Panc1 (cell line): ENCODE results near the gene MEAF6. TPM values are rescaled to one million over a fixed set of nuclear protein-coding genes. Genes with fewer than 3 reads are reported as not detected.

Experiments used
- ATAC-seq: fragments of 200-7000 bp; cut with Tn5 transposase; 2 replicates; pipeline ENCODE4 v1.9.1; 2020; ENCODE audit warnings: mild to moderate bottlenecking, moderate library complexity
- BruUV-seq: library from RNA; stranded (reverse); fragments of 400-500 nt; replicated peaks from 2 replicates; lab custom pipeline; 2021; lab: Mats Ljungman, UMichigan
- CTCF ChIA-PET: fragments of 300-600 bp; sonication (Branson Sonifier 250); formaldehyde crosslinking; loops from one replicate; lab custom pipeline; 2022; ENCODE audit warnings: antibody characterized with exemption; lab: Charles Lee
- POLR2A ChIA-PET: fragments of 300-600 bp; sonication (Branson Sonifier 250); formaldehyde crosslinking; loops from one replicate; lab custom pipeline; 2022; ENCODE audit warnings: antibody characterized with exemption; lab: Charles Lee
- DNase-seq: peaks from one replicate; pipeline ENCODE4 v3.0.0-alpha.2; 2010; ENCODE audit warnings: low read depth, low spot score
- H3K27ac ChIP-seq: 2 replicates; pipeline ENCODE4 v1.5.1; 2011; ENCODE audit warnings: mild to moderate bottlenecking, low read length, inconsistent platforms
- H3K27me3 ChIP-seq: fragments of 200-500 bp; sonication (Bioruptor generic); 2 replicates; pipeline ENCODE4 v1.6.0; 2014; ENCODE audit warnings: low read length, inconsistent platforms; ENCODE audit not compliant: control insufficient read depth, insufficient read depth
- H3K36me3 ChIP-seq: fragments of 200-500 bp; sonication (Bioruptor generic); 2 replicates; pipeline ENCODE4 v1.5.1; 2014; ENCODE audit warnings: inconsistent platforms, mild to moderate bottlenecking, low read length, moderate library complexity; ENCODE audit not compliant: control insufficient read depth, insufficient read depth
- H3K4me1 ChIP-seq: 2 replicates; pipeline ENCODE4 v1.5.1; 2011; ENCODE audit warnings: inconsistent platforms, mild to moderate bottlenecking, low read length, moderate library complexity; ENCODE audit not compliant: control insufficient read depth, insufficient read depth
- H3K4me3 ChIP-seq, 2 experiments: 2 replicates each; pipeline ENCODE4 v1.5.1; 2011 to 2012; ENCODE audit warnings: low read depth in 2 of 2, low read length in 2 of 2, mild to moderate bottlenecking in 2 of 2, inconsistent platforms in 1 of 2, moderate library complexity in 1 of 2
- H3K9me3 ChIP-seq: fragments of 200-500 bp; sonication (Bioruptor generic); 2 replicates; pipeline ENCODE4 v1.5.1; 2014; ENCODE audit warnings: low read depth, mild to moderate bottlenecking, inconsistent platforms, low read length, moderate library complexity; ENCODE audit not compliant: control insufficient read depth, insufficient read depth
- CTCF ChIP-seq: fragments of 450-650 bp; IDR thresholded peaks from 2 replicates; pipeline ENCODE4 v1.5.1; 2017; ENCODE audit warnings: mild to moderate bottlenecking
- POLR2AphosphoS5 ChIP-seq: IDR thresholded peaks from 2 replicates; pipeline ENCODE4 v1.6.1; 2012; ENCODE audit warnings: mild to moderate bottlenecking, low read depth, low read length, moderate library complexity
- SIN3A ChIP-seq: IDR thresholded peaks from 2 replicates; pipeline ENCODE4 v1.6.1; 2012; ENCODE audit warnings: low read depth, mild to moderate bottlenecking, low read length, moderate library complexity, borderline replicate concordance; ENCODE audit not compliant: insufficient read depth
- TCF7L2 ChIP-seq: IDR thresholded peaks from 2 replicates; pipeline ENCODE4 v1.6.1; 2011; ENCODE audit warnings: mild to moderate bottlenecking, low read depth, low read length, inconsistent platforms
- in situ Hi-C: cut with HindIII; loops from 2 replicates; pipeline ENCODE4 v1.10.0; 2016; ENCODE audit warnings: low sequenced_read_pairs, low pct_unique_long_range_greater_than_20kb
- intact Hi-C: fragments of 100-400 bp; cut with micrococcal nuclease; formaldehyde crosslinking; loops from one replicate; pipeline ENCODE4 v1.10.0; 2022; ENCODE audit not compliant: unreplicated experiment
- total RNA-seq: library from RNA; stranded (reverse); gene quantifications from one replicate; pipeline ENCODE4 v1.2.1, GENCODE V29; 2021; ENCODE audit not compliant: unreplicated experiment
- TF ChIP-seq, protein P1 (sequence below), 2 experiments: IDR thresholded peaks; 2 replicates each; pipeline ENCODE4 v1.6.1; 2011 to 2012; ENCODE audit warnings: low read depth in 2 of 2, control low read depth in 1 of 2, low read length in 1 of 2, mild to moderate bottlenecking in 1 of 2, moderate library complexity in 1 of 2; ENCODE audit not compliant: insufficient read depth in 1 of 2

MEAF6 gene
- total RNA-seq, 1 experiment from 2014 or later: 50.0 TPM

DNA sequence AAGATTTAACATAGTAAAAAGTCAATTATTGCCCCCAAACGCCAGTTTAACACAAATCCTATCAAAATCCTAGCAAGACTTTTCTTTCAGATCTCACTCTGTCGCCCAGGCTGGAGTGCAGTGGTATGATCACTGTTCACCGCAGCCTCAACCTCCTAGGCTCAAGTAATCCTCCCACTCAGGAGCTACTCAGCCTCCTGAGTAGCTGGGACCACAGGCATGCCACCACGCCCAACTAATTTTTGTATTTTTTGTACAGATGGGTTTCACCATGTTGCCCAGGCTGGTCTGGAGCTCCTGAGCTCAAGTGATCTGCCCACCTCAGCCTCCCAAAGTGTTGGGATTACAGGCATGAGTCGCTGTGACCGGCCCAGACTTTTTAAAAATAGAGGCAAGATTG is 34.8 kb upstream of the MEAF6 start:
- H3K4me1 ChIP-seq: peaks cover 9% of the 10 kb centered on the region; the same call in 1 of the 2 replicates
- intact Hi-C loops (no loop called here), in situ Hi-C loops (no loop called here)
- no peak for ATAC-seq
- H3K4me3 ChIP-seq: no peak overlapping the region
- peaks cover 14% of the 10 kb centered on the region for H3K36me3 ChIP-seq
- CTCF ChIA-PET: interaction anchor here (0.6 to 0.7 kb wide), 3 partner anchors 106 to 441 kb away, joined by 5 to 6 read pairs (median 5); no protein-coding TSS in a partner anchor
- H3K27me3 ChIP-seq: no peaks in the 10 kb centered on the region
- H3K9me3 ChIP-seq: no peaks in the 10 kb centered on the region
- no peak overlapping the region for H3K27ac ChIP-seq
- TF ChIP-seq POLR2AphosphoS5 (no peak), TCF7L2 (no peak), CTCF (no peak)
- no TSS peak for BruUV-seq
- POLR2A ChIA-PET: interaction anchor here (0.6 to 1.1 kb wide), 3 partner anchors 22 to 167 kb away, joined by 3 to 5 read pairs (median 3); no protein-coding TSS in a partner anchor
- no peak for DNase-seq

DNA sequence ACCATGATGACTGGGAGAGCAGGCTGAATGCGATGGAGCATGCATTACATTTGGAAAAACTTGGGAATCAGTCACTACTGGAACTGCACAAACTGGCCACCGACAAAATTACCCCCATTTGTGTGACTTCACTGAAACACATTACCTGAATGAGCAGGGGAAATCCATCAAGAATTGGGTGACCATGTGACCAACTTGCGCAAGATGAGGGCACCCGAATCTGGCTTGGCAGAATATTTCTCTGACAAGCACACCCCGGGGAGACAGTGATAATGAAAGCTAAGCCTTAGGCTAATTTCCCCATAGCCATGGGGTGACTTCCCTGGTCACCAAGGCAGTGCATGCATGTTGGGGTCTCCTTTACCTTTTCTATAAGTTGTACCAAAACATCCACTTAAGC is 30.5 kb upstream of the MEAF6 start:
- TF ChIP-seq, protein P1, sequence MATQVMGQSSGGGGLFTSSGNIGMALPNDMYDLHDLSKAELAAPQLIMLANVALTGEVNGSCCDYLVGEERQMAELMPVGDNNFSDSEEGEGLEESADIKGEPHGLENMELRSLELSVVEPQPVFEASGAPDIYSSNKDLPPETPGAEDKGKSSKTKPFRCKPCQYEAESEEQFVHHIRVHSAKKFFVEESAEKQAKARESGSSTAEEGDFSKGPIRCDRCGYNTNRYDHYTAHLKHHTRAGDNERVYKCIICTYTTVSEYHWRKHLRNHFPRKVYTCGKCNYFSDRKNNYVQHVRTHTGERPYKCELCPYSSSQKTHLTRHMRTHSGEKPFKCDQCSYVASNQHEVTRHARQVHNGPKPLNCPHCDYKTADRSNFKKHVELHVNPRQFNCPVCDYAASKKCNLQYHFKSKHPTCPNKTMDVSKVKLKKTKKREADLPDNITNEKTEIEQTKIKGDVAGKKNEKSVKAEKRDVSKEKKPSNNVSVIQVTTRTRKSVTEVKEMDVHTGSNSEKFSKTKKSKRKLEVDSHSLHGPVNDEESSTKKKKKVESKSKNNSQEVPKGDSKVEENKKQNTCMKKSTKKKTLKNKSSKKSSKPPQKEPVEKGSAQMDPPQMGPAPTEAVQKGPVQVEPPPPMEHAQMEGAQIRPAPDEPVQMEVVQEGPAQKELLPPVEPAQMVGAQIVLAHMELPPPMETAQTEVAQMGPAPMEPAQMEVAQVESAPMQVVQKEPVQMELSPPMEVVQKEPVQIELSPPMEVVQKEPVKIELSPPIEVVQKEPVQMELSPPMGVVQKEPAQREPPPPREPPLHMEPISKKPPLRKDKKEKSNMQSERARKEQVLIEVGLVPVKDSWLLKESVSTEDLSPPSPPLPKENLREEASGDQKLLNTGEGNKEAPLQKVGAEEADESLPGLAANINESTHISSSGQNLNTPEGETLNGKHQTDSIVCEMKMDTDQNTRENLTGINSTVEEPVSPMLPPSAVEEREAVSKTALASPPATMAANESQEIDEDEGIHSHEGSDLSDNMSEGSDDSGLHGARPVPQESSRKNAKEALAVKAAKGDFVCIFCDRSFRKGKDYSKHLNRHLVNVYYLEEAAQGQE (IDR thresholded peaks at IDR 0.05; ENCODE audit: insufficient read depth in 1 of 2, low read depth in 2 of 2, low read length in 1 of 2): no peak
- TF ChIP-seq CTCF (no peak), TCF7L2 (no peak), SIN3A (no peak), POLR2AphosphoS5 (no peak)
- Histone ChIP-seq H3K9me3 (no peaks in the 10 kb centered on the region), H3K4me1 (no peaks in the 10 kb centered on the region), H3K27me3 (no peaks in the 10 kb centered on the region), H3K4me3 (no peak overlapping the region), H3K36me3 (peaks cover 7% of the 10 kb centered on the region; the same call in 1 of the 2 replicates), H3K27ac (no peak overlapping the region)
- intact Hi-C loops (no loop called here), in situ Hi-C loops (no loop called here)
- POLR2A ChIA-PET: no interaction called here
- DNase-seq: no peak
- CTCF ChIA-PET: no interaction called here
- BruUV-seq: no TSS peak
- ATAC-seq: no peak
